SW 1271 (cell line): Measurements from ENCODE around the gene AGTPBP1.
"Not testable (repeated sequence)": the region's sequence is repeated elsewhere in the genome, so short reads cannot be mapped to it uniquely, and the experiment has no call there.

Experiments
- DNase-seq, 2 experiments: peaks; one replicate each; lab custom pipeline; 2025; lab: John Stamatoyannopoulos, UW

Gene AGTPBP1

GRCh38 chr9:85617141-85617670, 124.5 kb downstream of the AGTPBP1 start:
- no peak for DNase-seq

- no peak for DNase-seq
These were observed 126.0 kb downstream of the AGTPBP1 start for GRCh38 chr9:85615792-85616191.

- peak in 1 of 2 experiments; percentile 81 for DNase-seq
These were observed 131.5 kb downstream of the AGTPBP1 start for GRCh38 chr9:85610074-85610860.

GRCh38 chr9:85605905-85606304, 135.8 kb downstream of the AGTPBP1 start:
- no peak for DNase-seq

GRCh38 chr9:85603936-85604335, 137.8 kb downstream of the AGTPBP1 start:
- DNase-seq, result no peak

- DNase-seq, result no peak
These were observed 139.0 kb downstream of the AGTPBP1 start for GRCh38 chr9:85602742-85603141.

GRCh38 chr9:85600675-85601263, 141.0 kb downstream of the AGTPBP1 start:
- no peak for DNase-seq

GRCh38 chr9:85599540-85600105, 142.1 kb downstream of the AGTPBP1 start:
- no peak for DNase-seq

- no peak for DNase-seq
These were observed 147.4 kb downstream of the AGTPBP1 start for GRCh38 chr9:85594316-85594715.

GRCh38 chr9:85586684-85587083, 155.1 kb downstream of the AGTPBP1 start:
- no peak for DNase-seq

GRCh38 chr9:85577353-85577952, 164.3 kb downstream of the AGTPBP1 start:
- no peak for DNase-seq

GRCh38 chr9:85575868-85576267, 165.9 kb downstream of the AGTPBP1 start:
- no peak for DNase-seq

GRCh38 chr9:85573546-85573945, 168.2 kb downstream of the AGTPBP1 start:
- not testable (repeated sequence) for DNase-seq

GRCh38 chr9:85572917-85573316, 168.8 kb downstream of the AGTPBP1 start:
- not testable (repeated sequence) for DNase-seq

GRCh38 chr9:85569988-85570387, 171.8 kb downstream of the AGTPBP1 start:
- DNase-seq, result no peak

GRCh38 chr9:85559526-85559925, 182.2 kb downstream of the AGTPBP1 start:
- no peak for DNase-seq

- DNase-seq, result no peak
These were observed 187.4 kb downstream of the AGTPBP1 start for GRCh38 chr9:85554349-85554748.

- no peak for DNase-seq
These were observed 188.3 kb downstream of the AGTPBP1 start for GRCh38 chr9:85553475-85553874.

GRCh38 chr9:85547599-85547998, 194.2 kb downstream of the AGTPBP1 start:
- no peak for DNase-seq

- DNase-seq, result no peak
These were observed 198.6 kb downstream of the AGTPBP1 start for GRCh38 chr9:85543196-85543595.

- no peak for DNase-seq
These were observed 199.9 kb downstream of the AGTPBP1 start for GRCh38 chr9:85541876-85542275.

- DNase-seq, result no peak
These were observed 205.2 kb downstream of the AGTPBP1 start for GRCh38 chr9:85536514-85536913.

- DNase-seq, result no peak
These were observed 205.7 kb downstream of the AGTPBP1 start for GRCh38 chr9:85536076-85536475.
